Aorta (tissue), 5 donors: ENCODE results near the gene FUT4. TPM values are rescaled to one million over a fixed set of nuclear protein-coding genes. Genes with fewer than 3 reads are reported as not detected.

Source experiments
- ATAC-seq: fragments of 200-7000 bp; cut with Tn5 transposase; one replicate; pipeline ENCODE4 v1.9.1; 2022; ENCODE audit warnings: moderate library complexity; ENCODE audit not compliant: low FRiP score
- DNase-seq, 2 donors: peaks; one replicate each; pipeline ENCODE4 v3.0.0-alpha.2; 2020
- H3K27ac ChIP-seq, 2 donors: one replicate each; pipeline ENCODE4 v1.5.1; 2013; ENCODE audit warnings: low read length in 2 of 2, mild to moderate bottlenecking in 2 of 2, moderate library complexity in 2 of 2, control low read depth in 1 of 2, inconsistent platforms in 1 of 2, low read depth in 1 of 2
- H3K27me3 ChIP-seq, 2 donors: one replicate each; pipeline ENCODE4 v1.6.1; 2013; ENCODE audit warnings: control low read depth in 1 of 2, low read length in 1 of 2, mild to moderate bottlenecking in 1 of 2, moderate library complexity in 1 of 2; ENCODE audit not compliant: insufficient read depth in 2 of 2, control insufficient read depth in 1 of 2
- H3K36me3 ChIP-seq, 2 donors: one replicate each; pipeline ENCODE4 v1.6.1; 2013; ENCODE audit warnings: control low read depth in 1 of 2, low read length in 1 of 2, mild to moderate bottlenecking in 1 of 2; ENCODE audit not compliant: insufficient read depth in 2 of 2, control insufficient read depth in 1 of 2
- H3K4me1 ChIP-seq, 2 donors: one replicate each; pipeline ENCODE4 v1.6.1; 2013; ENCODE audit warnings: low read length in 2 of 2, control low read depth in 1 of 2, mild to moderate bottlenecking in 1 of 2, moderate library complexity in 1 of 2; ENCODE audit not compliant: insufficient read depth in 2 of 2, control insufficient read depth in 1 of 2
- H3K4me3 ChIP-seq, 2 donors: one replicate each; pipeline ENCODE4 v1.5.1; 2013; ENCODE audit warnings: low read length in 2 of 2, control low read depth in 1 of 2, mild to moderate bottlenecking in 1 of 2
- H3K9me3 ChIP-seq: one replicate; pipeline ENCODE4 v1.6.1; 2013; ENCODE audit warnings: mild to moderate bottlenecking, low read length; ENCODE audit not compliant: control insufficient read depth
- WGBS, 2 donors: extraction: QIAGEN DNeasy Blood & Tissue Kit; methylation state at CpG; one replicate each; pipeline ENCODE4 v1.1.7; 2013; 5-methylcytosine and 5-hydroxymethylcytosine counted together
- intact Hi-C, 2 donors: fragments of 100-400 bp; cut with DNase I; formaldehyde crosslinking; loops; one replicate each; pipeline versions ENCODE4 v1.14.2 to v1.15.0; 2022
- polyA plus RNA-seq, 2 donors: library from polyadenylated mRNA; stranded (reverse); fragments of 200-250 nt; gene quantifications; one replicate each; pipeline ENCODE4 v1.2.3, GENCODE V29; 2013
- total RNA-seq, 2 donors: library from RNA; stranded (reverse); fragmentation: NEBNext Ultra II Directional; extraction: Animal tissue kit (Norgen Biotek cat#: 25700); gene quantifications; one replicate each; pipeline ENCODE4 v1.2.1, GENCODE V29; 2021
- donor health status: healthy with polysubstance abuse.
- donor health status: Bipolar disorder and iron deficiency.
- donor health status: DM: no; HTN: no; CAD: no.
- donor health status: DM: no; HTN: no; CAD: no.
- donor health status: DM: yes; HTN: yes; CAD: no.

FUT4 gene
- total and polyA plus RNA-seq, 4 donors: 2.6 to 9.7 (median 6.3) TPM

DNA sequence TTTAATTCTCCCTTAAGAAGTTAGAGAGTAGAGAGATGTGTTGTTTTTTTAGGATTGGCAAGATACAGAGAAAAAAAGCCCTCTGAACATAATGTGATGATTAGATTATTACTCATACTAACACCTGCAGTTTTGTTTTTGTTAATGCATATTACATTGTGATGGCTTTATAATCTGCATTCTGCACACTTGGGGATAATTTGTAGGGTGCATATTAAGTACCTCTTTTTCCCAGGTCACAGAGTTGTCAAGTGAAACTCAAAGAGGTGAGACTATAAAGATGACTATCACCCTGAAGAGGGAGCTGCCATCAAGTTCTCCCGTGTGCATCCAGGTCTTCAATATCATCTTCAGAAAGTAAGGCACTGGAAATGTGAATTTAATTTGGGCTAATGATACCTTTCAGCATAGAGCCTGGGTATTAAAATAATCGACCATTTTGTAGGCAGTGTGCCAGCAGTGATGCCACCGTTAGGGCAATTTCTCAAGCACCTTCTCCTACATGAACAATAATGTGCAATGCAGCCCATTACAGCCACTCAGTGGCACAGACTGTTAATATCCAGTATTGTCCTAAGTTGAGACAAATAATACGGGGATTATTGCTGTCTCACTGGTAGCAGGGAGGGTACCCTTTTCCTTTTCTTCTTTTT, 39.6 kb downstream of the FUT4 start:
- H3K9me3 ChIP-seq: no peaks in the 10 kb centered on the region
- DNase-seq (no peak), ATAC-seq (no peak)
- H3K4me1 ChIP-seq: no peaks in the 10 kb centered on the region
- intact Hi-C loops: no loop called here
- no peak overlapping the region for H3K27ac ChIP-seq
- WGBS, 2 donors: 68 to 73% methylated on average over 4 of the region's 4 CpGs
- no peak overlapping the region for H3K4me3 ChIP-seq
- no peaks in the 10 kb centered on the region for H3K27me3 ChIP-seq
- peaks cover 1 to 4% of the 10 kb centered on the region in 2 donors for H3K36me3 ChIP-seq

DNA sequence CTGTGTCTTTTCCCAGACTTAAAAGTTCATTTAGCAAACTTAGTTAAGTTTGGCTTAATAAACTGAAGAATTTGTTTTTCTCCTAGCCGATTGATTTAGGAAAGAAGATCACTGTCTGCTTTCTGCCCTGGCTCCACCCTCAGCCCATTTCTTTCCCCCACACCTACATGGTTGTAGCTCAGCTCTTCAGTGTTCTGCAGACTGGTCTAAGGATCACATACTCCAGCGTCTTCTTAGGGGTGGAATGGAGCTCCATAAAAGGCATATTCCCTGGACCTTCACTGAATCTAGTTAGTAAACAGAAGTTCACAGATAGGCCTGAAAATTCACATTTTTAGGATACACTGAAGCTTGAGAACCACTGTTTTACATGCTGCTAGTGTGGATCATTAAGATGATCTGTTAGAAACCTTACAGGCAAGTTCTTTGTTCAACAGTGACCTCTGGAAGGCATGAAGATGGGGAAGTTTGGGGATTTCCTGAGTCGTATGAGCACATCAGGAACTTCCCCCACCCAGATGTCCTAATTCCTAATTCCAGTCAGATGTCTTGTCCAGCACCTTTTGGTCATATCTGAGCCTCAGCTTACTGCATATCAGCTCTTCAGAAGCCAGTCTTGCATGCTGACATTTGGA, 40.3 kb downstream of the FUT4 start:
- H3K4me3 ChIP-seq: no peak overlapping the region
- no peaks in the 10 kb centered on the region for H3K27me3 ChIP-seq
- DNase-seq (no peak), ATAC-seq (no peak)
- no peaks in the 10 kb centered on the region for H3K9me3 ChIP-seq
- H3K4me1 ChIP-seq: no peaks in the 10 kb centered on the region
- no peak overlapping the region for H3K27ac ChIP-seq
- WGBS, 2 donors: 76 to 80% methylated on average over 3 of the region's 3 CpGs
- peaks cover 1 to 4% of the 10 kb centered on the region in 2 donors for H3K36me3 ChIP-seq
- intact Hi-C loops: no loop called here

DNA sequence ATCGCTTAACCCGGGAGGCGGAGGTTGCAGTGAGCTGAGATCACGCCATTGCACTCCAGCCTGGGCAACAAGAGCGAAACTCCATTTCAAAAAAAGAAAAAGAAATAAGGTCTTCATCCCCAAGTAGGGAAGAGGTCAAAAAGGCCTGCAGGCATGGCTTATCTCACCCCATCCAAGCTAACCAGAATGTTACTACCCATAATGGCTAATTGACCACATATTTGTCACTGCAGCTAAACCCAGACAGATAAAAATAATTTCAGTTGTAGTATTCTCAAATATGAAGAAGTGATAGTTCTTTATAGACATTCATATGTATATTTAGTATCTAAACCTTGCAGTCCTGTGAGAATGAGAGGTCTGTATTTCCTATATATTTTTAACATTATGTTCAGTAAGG, 41.3 kb downstream of the FUT4 start:
- 98% methylated on average over 5 of the region's 5 CpGs for WGBS, 2 donors

DNA sequence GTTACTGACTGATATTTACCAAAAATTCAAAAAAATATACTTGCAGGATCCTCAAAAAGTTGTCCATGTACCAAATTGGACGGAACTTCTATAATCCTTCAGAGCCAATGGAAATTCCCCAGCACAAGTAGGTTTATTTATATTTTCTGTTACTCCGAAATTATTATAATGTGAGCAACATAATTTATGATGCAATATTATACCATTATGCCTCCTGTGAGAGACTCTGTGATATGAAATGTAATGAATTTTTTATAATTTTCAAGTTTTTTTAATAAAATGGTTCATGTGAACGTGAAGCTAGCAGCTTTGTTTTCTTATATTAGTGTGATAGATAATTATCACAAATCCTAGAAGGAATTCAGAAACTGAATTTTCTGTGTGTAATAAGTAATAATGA, 41.7 kb downstream of the FUT4 start:
- H3K4me3 ChIP-seq: no peak overlapping the region
- intact Hi-C loops: no loop called here
- DNase-seq: no peak

More for the DNA sequence above, 41.3 kb downstream of the FUT4 start:
- Histone ChIP-seq H3K4me3 (no peak overlapping the region), H3K4me1 (no peaks in the 10 kb centered on the region), H3K27me3 (no peaks in the 10 kb centered on the region), H3K9me3 (no peaks in the 10 kb centered on the region), H3K27ac (no peak overlapping the region), H3K36me3 (peaks cover 3 to 4% of the 10 kb centered on the region in 2 donors)
- DNase-seq: no peak
- no peak for ATAC-seq
- intact Hi-C loops: no loop called here

DNA sequence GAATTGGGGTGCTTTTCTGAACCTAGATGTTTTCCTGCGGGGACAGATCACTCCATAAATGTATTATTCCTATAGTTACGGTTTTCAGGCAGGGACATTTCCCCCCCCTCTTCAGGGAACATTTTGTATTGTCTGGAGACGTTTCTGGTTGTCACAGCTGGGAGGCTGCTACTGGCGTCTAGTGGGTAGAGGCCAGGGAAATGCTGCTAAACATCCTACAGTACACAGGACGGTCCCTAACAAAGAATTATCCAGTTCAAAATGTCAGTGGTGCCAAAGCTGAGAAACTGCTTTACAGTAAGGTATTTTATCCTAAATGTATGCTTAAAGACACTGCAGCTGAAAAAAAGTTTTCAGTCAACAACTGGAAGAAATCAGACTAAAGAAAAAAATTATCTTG, 42.8 kb downstream of the FUT4 start:
- ATAC-seq (no peak), DNase-seq (no peak)
- no peaks in the 10 kb centered on the region for H3K9me3 ChIP-seq
- H3K27ac ChIP-seq: no peak overlapping the region
- peaks cover 7 to 9% of the 10 kb centered on the region in 2 donors for H3K36me3 ChIP-seq
- 66 to 82% methylated on average over 5 of the region's 5 CpGs for WGBS, 2 donors
- no peak overlapping the region for H3K4me3 ChIP-seq
- no peaks in the 10 kb centered on the region for H3K4me1 ChIP-seq
- intact Hi-C loops: no loop called here
- H3K27me3 ChIP-seq: no peaks in the 10 kb centered on the region

More for the DNA sequence above, 41.7 kb downstream of the FUT4 start:
- no peak overlapping the region for H3K27ac ChIP-seq
- H3K27me3 ChIP-seq: no peaks in the 10 kb centered on the region
- ATAC-seq: no peak
- H3K36me3 ChIP-seq: peaks cover 4 to 5% of the 10 kb centered on the region in 2 donors
- H3K4me1 ChIP-seq: no peaks in the 10 kb centered on the region
- 91% methylated on average over 3 of the region's 3 CpGs for WGBS, 2 donors
- H3K9me3 ChIP-seq: no peaks in the 10 kb centered on the region

DNA sequence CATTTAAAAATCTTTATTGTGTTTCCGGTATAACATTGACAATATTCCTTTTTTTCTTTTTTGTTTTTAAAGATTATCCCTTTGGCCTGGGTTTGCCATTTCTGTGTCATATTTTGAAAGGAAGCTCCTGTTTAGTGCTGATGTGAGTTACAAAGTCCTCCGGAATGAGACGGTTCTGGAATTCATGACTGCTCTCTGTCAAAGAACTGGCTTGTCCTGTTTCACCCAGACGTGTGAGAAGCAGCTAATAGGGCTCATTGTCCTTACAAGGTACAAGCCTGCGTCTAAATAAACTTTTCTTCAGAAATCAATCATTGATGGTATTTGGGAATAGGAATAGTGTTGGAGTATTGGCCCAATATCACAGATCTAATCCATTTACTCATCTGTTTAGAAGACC, 43.3 kb downstream of the FUT4 start:
- no peak for DNase-seq
- Histone ChIP-seq H3K36me3 (peaks cover 7 to 9% of the 10 kb centered on the region in 2 donors), H3K4me1 (no peaks in the 10 kb centered on the region), H3K4me3 (no peak overlapping the region), H3K27ac (no peak overlapping the region), H3K27me3 (no peaks in the 10 kb centered on the region), H3K9me3 (no peaks in the 10 kb centered on the region)
- ATAC-seq: no peak
- intact Hi-C loops: no loop called here
- 84 to 86% methylated on average over 5 of the region's 5 CpGs for WGBS, 2 donors

DNA sequence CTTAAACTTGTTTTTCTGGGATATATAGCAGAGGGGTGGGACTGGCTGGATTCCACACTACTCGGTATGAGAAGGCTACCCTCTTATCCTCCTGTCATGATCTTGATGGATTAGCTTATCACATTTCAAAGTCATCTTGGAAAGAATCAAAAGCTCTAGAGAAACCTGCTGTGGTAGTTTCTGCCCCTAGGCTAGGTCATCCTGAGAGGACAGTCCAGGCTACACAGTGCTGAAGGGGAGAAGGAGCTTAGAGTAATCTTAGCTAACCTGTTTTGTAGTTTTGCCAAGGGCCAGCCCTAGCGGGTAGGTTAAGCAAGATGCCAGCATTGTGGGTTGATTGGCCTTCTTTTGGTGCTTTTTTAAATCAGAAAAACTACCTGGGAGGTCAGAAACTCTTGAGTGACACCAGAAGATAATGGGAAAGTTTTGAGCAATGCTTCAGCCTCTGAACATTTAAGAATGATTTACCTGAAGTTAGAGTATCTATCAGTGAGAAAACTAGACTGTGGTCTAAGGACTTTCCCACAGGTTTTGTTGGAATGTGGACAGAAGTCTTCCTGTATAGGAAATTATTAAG, 44.7 kb downstream of the FUT4 start:
- no peaks in the 10 kb centered on the region for H3K27me3 ChIP-seq
- H3K27ac ChIP-seq: no peak overlapping the region
- no peaks in the 10 kb centered on the region for H3K4me1 ChIP-seq
- peaks cover 7 to 9% of the 10 kb centered on the region in 2 donors for H3K36me3 ChIP-seq
- no peak overlapping the region for H3K4me3 ChIP-seq
- H3K9me3 ChIP-seq: no peaks in the 10 kb centered on the region
- no peak for ATAC-seq
- WGBS, 2 donors: 35 to 44% methylated on average over 2 of the region's 2 CpGs
- DNase-seq: no peak
- intact Hi-C loops: no loop called here

DNA sequence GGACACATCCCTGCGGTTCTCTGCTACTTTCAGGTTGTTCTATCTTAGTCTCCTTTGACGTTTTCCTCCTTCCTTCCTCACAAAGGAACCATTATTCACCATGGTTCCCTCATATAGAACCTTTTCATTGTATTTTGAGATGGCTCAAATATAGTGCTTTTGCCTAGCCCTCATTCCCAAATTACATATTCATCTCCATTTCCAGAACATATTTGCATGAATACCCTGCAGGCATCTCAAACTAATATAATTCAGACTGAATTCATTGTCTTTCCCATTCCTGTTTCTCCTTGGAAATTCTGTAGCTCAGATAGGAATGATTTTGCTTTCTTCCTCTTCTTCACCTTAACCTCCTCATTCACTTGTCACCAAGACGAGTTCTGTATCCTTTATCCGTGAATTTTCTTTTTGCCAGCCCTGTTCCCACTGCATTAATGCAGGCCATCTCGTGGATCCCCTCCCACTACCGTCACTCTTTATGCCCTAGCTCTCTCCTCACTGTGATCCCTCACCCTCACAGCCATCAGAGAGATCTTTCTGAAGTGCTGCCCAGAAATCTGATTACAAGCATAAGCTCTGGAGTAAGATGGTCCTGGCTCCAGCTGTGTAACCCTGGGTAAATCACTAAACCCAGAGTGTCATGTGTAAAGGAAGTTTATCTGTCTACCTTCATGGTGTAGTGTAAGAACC, 46.8 kb downstream of the FUT4 start:
- no peaks in the 10 kb centered on the region for H3K9me3 ChIP-seq
- H3K4me3 ChIP-seq: no peak overlapping the region
- peaks cover 4 to 9% of the 10 kb centered on the region in 2 donors for H3K36me3 ChIP-seq
- H3K4me1 ChIP-seq: no peaks in the 10 kb centered on the region
- no peak overlapping the region for H3K27ac ChIP-seq
- intact Hi-C loops: no loop called here
- no peak for DNase-seq
- 58 to 71% methylated on average over 6 of the region's 6 CpGs for WGBS, 2 donors
- no peak for ATAC-seq
- no peaks in the 10 kb centered on the region for H3K27me3 ChIP-seq
